GM06990 (cell line): Measurements from ENCODE around the gene WIPF2.
"Not testable (repeated sequence)": the region's sequence is repeated elsewhere in the genome, so short reads cannot be mapped to it uniquely, and the experiment has no call there.

Experiments used
- DNase-seq: peaks from one replicate; pipeline ENCODE4 v3.0.0-alpha.2; 2011; ENCODE audit not compliant: insufficient read length; ENCODE audit errors: extremely low read depth
- H3K27me3 ChIP-seq: replicated peaks from 2 replicates; pipeline ENCODE4 v1.6.0; 2011; ENCODE audit warnings: low read length; ENCODE audit not compliant: control insufficient read depth, insufficient read depth
- H3K36me3 ChIP-seq: 2 replicates; pipeline ENCODE4 v1.5.1; 2011; ENCODE audit warnings: low read length; ENCODE audit not compliant: control insufficient read depth, insufficient read depth
- H3K4me3 ChIP-seq: replicated peaks from 2 replicates; pipeline ENCODE4 v1.5.1; 2011; ENCODE audit warnings: low read depth, mild to moderate bottlenecking, control low read depth, low read length
- TF ChIP-seq, protein P1 (sequence below): IDR thresholded peaks from 2 replicates; pipeline ENCODE4 v1.5.1; 2011; ENCODE audit warnings: low read length, control low read depth, mild to moderate bottlenecking, inconsistent platforms; ENCODE audit not compliant: insufficient read depth, poor library complexity, severe bottlenecking

Gene WIPF2

DNA sequence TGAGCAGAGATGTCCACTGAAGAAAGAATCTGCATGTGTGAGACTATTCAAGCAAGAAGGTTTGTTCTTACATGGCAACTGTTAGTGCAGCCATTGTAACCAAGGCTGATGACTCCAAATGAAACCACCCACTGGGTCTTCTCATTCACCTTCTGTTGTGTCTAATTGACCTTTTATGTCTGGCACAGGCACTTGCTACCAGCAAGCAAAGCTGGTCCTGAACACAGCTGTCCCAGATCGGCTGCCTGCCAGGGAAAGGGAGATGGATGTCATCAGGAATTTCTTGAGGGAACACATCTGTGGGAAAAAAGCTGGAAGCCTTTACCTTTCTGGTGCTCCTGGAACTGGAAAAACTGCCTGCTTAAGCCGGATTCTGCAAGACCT lies 72.2 kb downstream of the WIPF2 start:
- H3K27me3 ChIP-seq = no peaks in the 10 kb centered on the region
- peaks cover 14% of the 10 kb centered on the region for H3K36me3 ChIP-seq
- TF ChIP-seq, protein P1, sequence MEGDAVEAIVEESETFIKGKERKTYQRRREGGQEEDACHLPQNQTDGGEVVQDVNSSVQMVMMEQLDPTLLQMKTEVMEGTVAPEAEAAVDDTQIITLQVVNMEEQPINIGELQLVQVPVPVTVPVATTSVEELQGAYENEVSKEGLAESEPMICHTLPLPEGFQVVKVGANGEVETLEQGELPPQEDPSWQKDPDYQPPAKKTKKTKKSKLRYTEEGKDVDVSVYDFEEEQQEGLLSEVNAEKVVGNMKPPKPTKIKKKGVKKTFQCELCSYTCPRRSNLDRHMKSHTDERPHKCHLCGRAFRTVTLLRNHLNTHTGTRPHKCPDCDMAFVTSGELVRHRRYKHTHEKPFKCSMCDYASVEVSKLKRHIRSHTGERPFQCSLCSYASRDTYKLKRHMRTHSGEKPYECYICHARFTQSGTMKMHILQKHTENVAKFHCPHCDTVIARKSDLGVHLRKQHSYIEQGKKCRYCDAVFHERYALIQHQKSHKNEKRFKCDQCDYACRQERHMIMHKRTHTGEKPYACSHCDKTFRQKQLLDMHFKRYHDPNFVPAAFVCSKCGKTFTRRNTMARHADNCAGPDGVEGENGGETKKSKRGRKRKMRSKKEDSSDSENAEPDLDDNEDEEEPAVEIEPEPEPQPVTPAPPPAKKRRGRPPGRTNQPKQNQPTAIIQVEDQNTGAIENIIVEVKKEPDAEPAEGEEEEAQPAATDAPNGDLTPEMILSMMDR = no peak
- DNase-seq = no peak
- no peak overlapping the region for H3K4me3 ChIP-seq

DNA sequence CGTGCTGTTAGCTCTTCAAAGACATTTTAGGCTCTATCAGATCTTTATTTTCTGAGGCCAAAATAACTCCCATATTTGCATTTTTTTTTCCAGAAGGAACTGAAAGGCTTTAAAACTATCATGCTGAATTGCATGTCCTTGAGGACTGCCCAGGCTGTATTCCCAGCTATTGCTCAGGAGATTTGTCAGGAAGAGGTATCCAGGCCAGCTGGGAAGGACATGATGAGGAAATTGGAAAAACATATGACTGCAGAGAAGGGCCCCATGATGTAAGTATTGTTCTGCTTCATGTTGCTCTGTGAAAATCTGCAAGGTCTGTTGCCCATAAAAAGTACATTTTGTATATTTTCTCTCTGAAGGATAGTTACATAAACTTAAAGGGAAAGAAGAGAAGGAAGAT lies 74.3 kb downstream of the WIPF2 start:
- Histone ChIP-seq H3K36me3 (peaks cover 18% of the 10 kb centered on the region), H3K27me3 (no peaks in the 10 kb centered on the region), H3K4me3 (no peak overlapping the region)
- TF ChIP-seq, protein P1 = no peak
- DNase-seq = no peak

DNA sequence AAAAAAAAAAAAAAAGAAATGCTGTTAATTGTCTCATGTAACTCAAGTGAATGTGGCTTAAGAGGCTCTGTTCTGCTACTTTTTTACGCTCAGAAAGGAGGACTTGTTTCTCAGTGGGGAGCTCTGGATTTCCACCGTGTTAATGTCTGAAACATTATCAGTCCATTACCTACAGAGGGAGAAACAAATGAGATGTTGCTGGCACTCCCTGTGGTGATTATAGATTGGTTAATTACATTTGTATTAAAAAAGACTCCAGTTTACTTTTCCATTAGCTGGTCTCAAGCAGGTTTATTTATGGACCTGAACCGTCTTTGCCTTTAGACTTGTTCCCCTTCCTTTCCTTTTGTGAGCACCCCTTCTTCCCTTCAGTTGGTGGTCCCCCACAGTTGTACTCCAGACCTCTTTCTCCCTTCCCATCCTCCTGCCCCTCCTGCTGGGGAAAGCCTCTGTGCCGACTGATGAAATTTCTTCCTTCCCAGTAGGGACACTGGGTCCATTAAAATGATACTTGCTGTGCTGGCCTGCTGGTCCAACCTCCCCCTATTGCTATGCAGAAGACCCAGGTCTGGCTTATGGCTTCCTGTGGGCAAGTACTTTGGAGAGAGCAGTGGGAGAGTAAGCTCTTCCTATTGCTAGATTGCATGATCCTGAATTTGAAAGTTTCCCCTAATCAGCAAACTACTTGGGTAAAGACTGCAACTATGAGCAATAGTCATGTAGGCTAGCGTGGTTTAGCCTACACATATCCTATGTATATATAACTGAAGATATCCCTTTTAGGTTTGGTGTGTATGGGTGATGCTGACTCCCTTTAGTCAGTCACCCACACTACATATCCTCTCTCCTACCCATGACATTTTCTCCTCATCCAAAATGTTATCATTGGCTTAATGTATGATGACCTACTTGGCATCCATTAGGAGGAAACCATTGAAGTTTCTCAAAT lies 76.7 kb downstream of the WIPF2 start:
- H3K36me3 ChIP-seq = peaks cover 15% of the 10 kb centered on the region
- H3K4me3 ChIP-seq = no peak overlapping the region
- DNase-seq = no peak
- no peaks in the 10 kb centered on the region for H3K27me3 ChIP-seq
- TF ChIP-seq, protein P1 = no peak

DNA sequence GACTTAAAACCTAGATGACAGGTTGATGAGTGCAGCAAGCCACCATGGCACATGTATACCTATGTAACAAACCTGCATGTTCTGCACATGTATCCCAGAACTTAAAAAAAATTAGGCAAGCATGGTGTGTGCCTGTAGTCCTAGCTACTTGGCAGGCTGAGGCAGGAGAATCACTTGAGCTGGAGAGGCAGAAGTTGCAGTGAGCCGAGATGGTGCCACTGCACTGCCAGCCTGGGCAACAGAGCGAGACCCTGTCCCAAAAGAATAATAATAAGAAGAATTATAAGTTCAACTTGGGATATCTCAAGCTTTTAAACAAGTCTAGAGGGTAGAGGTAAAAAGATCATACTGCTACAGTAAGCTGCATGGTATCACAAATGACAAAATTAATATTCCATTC lies 78.4 kb downstream of the WIPF2 start:
- TF ChIP-seq, protein P1 = no peak

DNA sequence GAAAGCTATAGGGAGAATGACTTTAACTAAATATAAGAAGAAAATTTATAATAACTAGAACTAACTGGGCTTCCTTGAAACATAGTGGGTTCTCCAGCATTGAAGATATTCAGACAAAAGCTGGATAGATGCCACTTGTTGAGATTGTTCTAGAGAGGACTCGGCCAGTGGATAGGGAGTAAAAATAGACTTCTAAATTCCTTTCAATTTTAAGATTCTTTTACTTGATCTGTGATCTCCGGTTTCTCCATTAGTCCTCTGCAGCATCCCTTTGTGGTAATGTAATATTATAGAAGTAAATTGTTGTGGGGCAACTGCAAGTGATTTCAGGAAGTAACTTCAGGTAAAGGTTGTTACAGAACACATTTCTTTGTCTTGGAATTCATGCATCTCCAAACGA lies 79.6 kb downstream of the WIPF2 start:
- TF ChIP-seq, protein P1 = no peak
- Histone ChIP-seq H3K27me3 (no peaks in the 10 kb centered on the region), H3K4me3 (no peak overlapping the region), H3K36me3 (peaks cover 12% of the 10 kb centered on the region)
- no peak for DNase-seq

More for the DNA sequence above, 78.4 kb downstream of the WIPF2 start:
- H3K4me3 ChIP-seq = no peak overlapping the region
- peaks cover 10% of the 10 kb centered on the region for H3K36me3 ChIP-seq
- no peak for DNase-seq
- no peaks in the 10 kb centered on the region for H3K27me3 ChIP-seq

DNA sequence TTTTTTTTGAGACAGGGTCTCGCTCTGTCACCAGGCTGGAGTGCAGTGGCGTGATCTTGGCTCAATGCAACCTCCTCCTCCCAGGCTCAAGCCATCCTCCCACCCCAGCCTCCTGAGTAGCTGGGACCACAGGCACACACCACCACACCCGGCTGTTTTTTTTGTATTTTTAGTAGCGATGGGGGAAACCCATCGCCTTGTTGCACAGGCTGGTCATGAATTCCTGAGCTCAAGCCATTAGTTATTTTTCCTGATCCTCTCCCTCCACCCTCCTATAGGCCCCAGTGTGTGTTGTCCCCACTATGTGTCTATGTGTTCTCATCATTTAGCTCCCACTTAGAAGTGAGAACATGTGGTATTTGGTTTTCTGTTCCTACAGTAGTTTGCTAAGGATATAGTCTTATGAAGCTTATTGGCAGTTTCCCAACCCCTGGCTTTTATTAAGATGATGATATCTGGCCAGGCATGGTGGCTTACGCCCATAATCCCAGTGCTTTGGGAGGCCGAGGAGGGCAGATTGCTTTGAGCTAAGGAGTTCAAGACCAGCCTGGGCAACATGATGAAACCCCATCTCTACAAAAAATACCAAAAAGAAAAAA lies 80.2 kb downstream of the WIPF2 start:
- H3K27me3 ChIP-seq, DNase-seq, H3K4me3 ChIP-seq: not testable (repeated sequence)
- peaks cover 12% of the 10 kb centered on the region for H3K36me3 ChIP-seq
